ENCODE results near the gene WFDC9. TPM values are rescaled to one million over a fixed set of nuclear protein-coding genes. Genes with fewer than 3 reads are reported as not detected.
"Not testable (repeated sequence)": the region's sequence is repeated elsewhere in the genome, so short reads cannot be mapped to it uniquely, and the experiment has no call there.

WFDC9 gene
- total RNA-seq, 1 donor from 2014 or later, result not detected

GRCh38 chr20:45583502-45583901 is 47.6 kb downstream of the WFDC9 start:
- H3K27ac Mint-ChIP-seq, result no peak overlapping the region
- intact Hi-C loops (cut with micrococcal nuclease), result no loop called here

GRCh38 chr20:45581702-45582101 is 49.4 kb downstream of the WFDC9 start:
- Mint-ChIP-seq H3K4me1 (no peaks in the 10 kb centered on the region), H3K27ac (no peak overlapping the region), H3K36me3 (ENCODE audit: low read depth) (no peaks in the 10 kb centered on the region), H3K4me3 (no peak overlapping the region), H3K9me3 (no peaks in the 10 kb centered on the region), H3K27me3 (peaks cover 23% of the 10 kb centered on the region)
- intact Hi-C loops (cut with micrococcal nuclease), result no loop called here
- DNase-seq, result no peak

More at GRCh38 chr20:45583502-45583901, 47.6 kb downstream of the WFDC9 start:
- H3K36me3 Mint-ChIP-seq (ENCODE audit: low read depth), result no peaks in the 10 kb centered on the region
- peaks cover 29% of the 10 kb centered on the region for H3K27me3 Mint-ChIP-seq
- DNase-seq, result no peak
- H3K9me3 Mint-ChIP-seq, result no peaks in the 10 kb centered on the region
- H3K4me3 Mint-ChIP-seq, result no peak overlapping the region
- H3K4me1 Mint-ChIP-seq, result no peaks in the 10 kb centered on the region

GRCh38 chr20:45579184-45579583 is 51.9 kb downstream of the WFDC9 start, which contains the start of gene WFDC8:
Gene WFDC8 (minus strand): TSS chr20:45579284. CDS start chr20:45579247, 37 bp downstream.
- intact Hi-C loops (cut with micrococcal nuclease), result no loop called here
- Mint-ChIP-seq H3K4me3 (no peak within 1 kb of the TSS), H3K27ac (no peak within 1 kb of the TSS), H3K9me3 (no peaks in the 10 kb centered on the region), H3K36me3 (ENCODE audit: low read depth) (no peaks in the 10 kb centered on the region), H3K4me1 (no peaks in the 10 kb centered on the region), H3K27me3 (peaks cover 28% of the 10 kb centered on the region)
- DNase-seq, result no peak

DNA sequence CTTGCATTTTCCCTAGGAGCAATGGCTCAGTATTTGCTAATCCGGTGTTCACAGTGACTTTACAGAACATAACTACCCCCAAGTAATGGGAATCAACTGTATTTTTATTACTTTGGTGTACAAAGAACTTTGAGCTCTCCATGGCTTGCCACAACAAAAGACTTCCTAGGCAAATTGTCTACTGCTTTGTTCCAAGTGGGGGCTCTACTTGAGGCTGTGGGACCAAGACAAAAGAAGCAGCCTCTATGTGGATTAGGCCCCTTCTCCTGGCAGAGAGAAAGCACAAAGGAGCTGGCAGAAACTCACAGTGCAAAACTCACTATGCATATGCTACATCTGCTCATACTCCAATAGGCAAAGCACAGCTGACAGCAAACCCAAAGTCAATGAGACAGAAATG is 52.9 kb downstream of the WFDC9 start:
- H3K27ac Mint-ChIP-seq, result no peak overlapping the region
- H3K27me3 Mint-ChIP-seq, result peaks cover 26% of the 10 kb centered on the region
- intact Hi-C loops (cut with micrococcal nuclease), result no loop called here
- no peaks in the 10 kb centered on the region for H3K4me1 Mint-ChIP-seq
- H3K9me3 Mint-ChIP-seq, result no peaks in the 10 kb centered on the region
- no peaks in the 10 kb centered on the region for H3K36me3 Mint-ChIP-seq (ENCODE audit: low read depth)
- no peak overlapping the region for H3K4me3 Mint-ChIP-seq
- no peak for DNase-seq

DNA sequence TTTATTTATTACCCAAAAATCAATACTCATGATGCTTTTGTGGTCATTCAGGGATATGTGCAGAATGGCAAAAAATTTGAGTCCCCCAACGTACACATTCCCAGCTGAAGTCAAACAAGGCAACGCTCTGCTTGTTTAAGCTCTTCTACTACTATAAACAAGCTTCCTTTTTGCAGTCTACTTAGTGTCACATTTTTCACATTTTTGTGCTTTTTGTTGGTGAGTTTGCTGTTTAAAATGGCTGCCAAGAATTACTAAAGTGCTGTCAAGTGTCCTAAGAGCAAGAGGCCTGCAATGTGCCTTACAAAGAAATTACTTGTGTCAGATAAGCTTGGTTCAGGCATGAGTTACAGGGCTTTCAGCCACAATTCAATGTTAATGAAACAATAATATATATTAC is 54.1 kb downstream of the WFDC9 start:
- H3K9me3 Mint-ChIP-seq, result no peaks in the 10 kb centered on the region
- H3K36me3 Mint-ChIP-seq (ENCODE audit: low read depth), result no peaks in the 10 kb centered on the region
- no peak overlapping the region for H3K27ac Mint-ChIP-seq
- no peaks in the 10 kb centered on the region for H3K4me1 Mint-ChIP-seq
- no peak for DNase-seq
- H3K4me3 Mint-ChIP-seq, result no peak overlapping the region
- peaks cover 25% of the 10 kb centered on the region for H3K27me3 Mint-ChIP-seq
- intact Hi-C loops (cut with micrococcal nuclease), result no loop called here

DNA sequence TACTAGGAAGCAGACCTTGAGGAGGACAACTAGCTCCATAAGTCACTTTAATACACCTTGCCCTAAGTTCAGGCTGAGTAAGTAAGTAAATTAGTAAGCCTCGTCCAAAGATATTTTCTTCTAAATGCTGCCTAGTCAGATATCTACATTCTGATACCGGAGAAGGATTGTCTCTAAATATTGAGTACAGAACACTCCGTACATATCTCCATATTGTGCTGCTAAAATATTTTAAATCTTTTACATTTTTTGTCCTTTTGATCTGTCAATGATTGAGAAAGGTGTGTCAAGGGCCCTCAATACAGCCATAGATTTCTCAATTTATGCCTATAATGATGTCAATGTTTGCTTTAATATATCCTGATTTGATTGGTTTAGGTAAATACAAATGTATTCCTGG is 55.2 kb downstream of the WFDC9 start:
- H3K9me3 Mint-ChIP-seq, result peaks cover 4% of the 10 kb centered on the region
- H3K36me3 Mint-ChIP-seq (ENCODE audit: low read depth), result no peaks in the 10 kb centered on the region
- no peak overlapping the region for H3K4me3 Mint-ChIP-seq
- DNase-seq, result no peak
- H3K4me1 Mint-ChIP-seq, result no peaks in the 10 kb centered on the region
- no peak overlapping the region for H3K27ac Mint-ChIP-seq
- H3K27me3 Mint-ChIP-seq, result peaks cover 25% of the 10 kb centered on the region
- intact Hi-C loops (cut with micrococcal nuclease), result no loop called here

- H3K36me3 Mint-ChIP-seq (ENCODE audit: low read depth); H3K4me3 Mint-ChIP-seq; DNase-seq; intact Hi-C loops (cut with micrococcal nuclease); H3K9me3 Mint-ChIP-seq; H3K4me1 Mint-ChIP-seq; H3K27ac Mint-ChIP-seq: not testable (repeated sequence)
- H3K27me3 Mint-ChIP-seq, result peaks cover 11% of the 10 kb centered on the region
Observed at GRCh38 chr20:45569650-45570049, 61.4 kb downstream of the WFDC9 start.

GRCh38 chr20:45564760-45565276 is 66.3 kb downstream of the WFDC9 start:
- no peak overlapping the region for H3K27ac Mint-ChIP-seq
- no peaks in the 10 kb centered on the region for H3K4me1 Mint-ChIP-seq
- H3K4me3 Mint-ChIP-seq, result no peak overlapping the region
- peaks cover 8% of the 10 kb centered on the region for H3K27me3 Mint-ChIP-seq
- intact Hi-C loops (cut with micrococcal nuclease), result no loop called here
- peaks cover 3% of the 10 kb centered on the region for H3K9me3 Mint-ChIP-seq
- DNase-seq, result no peak
- no peaks in the 10 kb centered on the region for H3K36me3 Mint-ChIP-seq (ENCODE audit: low read depth)

Other genes starting within 250 kb of the WFDC9 start
- gene DBNDD2, start 223.0 kb downstream of the WFDC9 start, total RNA-seq, result 19.9 and 25.2 TPM in 2 replicates
- gene PIGT, start 215.1 kb downstream of the WFDC9 start, total RNA-seq, result 84.7 and 86.6 TPM in 2 replicates
- gene WFDC2, start 161.5 kb downstream of the WFDC9 start, total RNA-seq, result not detected in 2 replicates
- not detected in 2 replicates for gene SPINT3, start 115.7 kb downstream of the WFDC9 start, total RNA-seq
- not detected in 2 replicates for gene WFDC6, start 91.8 kb downstream of the WFDC9 start, total RNA-seq
- gene EPPIN, start 83.9 kb downstream of the WFDC9 start, total RNA-seq, result not detected in 2 replicates
- gene WFDC8, start 52.0 kb downstream of the WFDC9 start, total RNA-seq, result not detected in 2 replicates
- not detected in 2 replicates for gene WFDC10A, start 1.5 kb downstream of the WFDC9 start, total RNA-seq
- gene WFDC11, start 39.0 kb upstream of the WFDC9 start, total RNA-seq, result not detected in 2 replicates
- gene WFDC13, start 70.8 kb upstream of the WFDC9 start, total RNA-seq, result not detected in 2 replicates
- not detected in 2 replicates for gene WFDC10B, start 73.7 kb upstream of the WFDC9 start, total RNA-seq
- not detected in 2 replicates for gene SPINT4, start 91.1 kb upstream of the WFDC9 start, total RNA-seq
- not detected in 2 replicates for gene WFDC3, start 160.6 kb upstream of the WFDC9 start, total RNA-seq
- gene DNTTIP1, start 160.7 kb upstream of the WFDC9 start, total RNA-seq, result 31.9 and 35.3 TPM in 2 replicates
- gene UBE2C, start 181.4 kb upstream of the WFDC9 start, total RNA-seq, result 113 and 115 TPM in 2 replicates
- gene TNNC2, start 196.0 kb upstream of the WFDC9 start, total RNA-seq, result not detected in 2 replicates
- gene SNX21, start 202.5 kb upstream of the WFDC9 start, total RNA-seq, result 0.47 and 0.89 TPM in 2 replicates
- 27.6 and 28.5 TPM in 2 replicates for gene ACOT8, start 226.1 kb upstream of the WFDC9 start, total RNA-seq
- 5.5 and 6.0 TPM in 2 replicates for gene ZSWIM3, start 226.3 kb upstream of the WFDC9 start, total RNA-seq
- 9.4 and 10.4 TPM in 2 replicates for gene ZSWIM1, start 249.9 kb upstream of the WFDC9 start, total RNA-seq

Measured in activated CD4-positive, alpha-beta T cell treated with anti-CD3 and anti-CD28 coated beads, Interleukin-2, amount 10 ng/mL, durations not matched to agents 24 days and 14 days (primary cell).